ENCODE results near the gene MVK. TPM values are rescaled to one million over a fixed set of nuclear protein-coding genes. Genes with fewer than 3 reads are reported as not detected.

Gene MVK
- total RNA-seq, 2 experiments from 2014 or later = 16.9 to 17.1 TPM

- ChIA-PET POLR2A (no interaction called here), CTCF (no interaction called here)
These were observed 45.5 kb downstream of the MVK start for GRCh38 chr12:109619002-109619604.

- ChIA-PET CTCF (interaction anchor here (0.6 kb wide), 1 partner anchor 32 kb away, joined by 4 read pairs; no protein-coding TSS in a partner anchor), POLR2A (no interaction called here)
These were observed 47.7 kb downstream of the MVK start for GRCh38 chr12:109621211-109621694.

GRCh38 chr12:109621901-109622364 lies 48.3 kb downstream of the MVK start:
- CTCF ChIA-PET = interaction anchor here (0.6 kb wide), 1 partner anchor 32 kb away, joined by 4 read pairs; no protein-coding TSS in a partner anchor
- POLR2A ChIA-PET = no interaction called here

- POLR2A ChIA-PET = no interaction called here
- CTCF ChIA-PET = no interaction called here
These were observed 50.9 kb downstream of the MVK start for GRCh38 chr12:109624467-109624866.

- POLR2A ChIA-PET = no interaction called here
- CTCF ChIA-PET = no interaction called here
These were observed 51.6 kb downstream of the MVK start for GRCh38 chr12:109625131-109625559.

GRCh38 chr12:109625749-109626377 lies 52.3 kb downstream of the MVK start:
- ChIA-PET CTCF (no interaction called here), POLR2A (no interaction called here)

- POLR2A ChIA-PET = no interaction called here
- CTCF ChIA-PET = no interaction called here
These were observed 53.0 kb downstream of the MVK start for GRCh38 chr12:109626378-109627115.

GRCh38 chr12:109627633-109628032 lies 54.0 kb downstream of the MVK start:
- ChIA-PET POLR2A (no interaction called here), CTCF (interaction anchor here (1.0 kb wide), 1 partner anchor 30 kb away, joined by 3 read pairs; no protein-coding TSS in a partner anchor)

- ChIA-PET POLR2A (no interaction called here), CTCF (interaction anchor here (0.7 kb wide), 1 partner anchor 453 kb away, joined by 3 read pairs; no protein-coding TSS in a partner anchor)
These were observed 56.5 kb downstream of the MVK start for GRCh38 chr12:109630107-109630506.

GRCh38 chr12:109630815-109631214 lies 57.2 kb downstream of the MVK start:
- CTCF ChIA-PET = no interaction called here
- POLR2A ChIA-PET = no interaction called here

GRCh38 chr12:109631302-109631701 lies 57.7 kb downstream of the MVK start:
- POLR2A ChIA-PET = no interaction called here
- CTCF ChIA-PET = no interaction called here

GRCh38 chr12:109631751-109632150 lies 58.2 kb downstream of the MVK start:
- CTCF ChIA-PET = no interaction called here
- POLR2A ChIA-PET = no interaction called here

GRCh38 chr12:109632342-109632741 lies 58.7 kb downstream of the MVK start:
- CTCF ChIA-PET = no interaction called here
- POLR2A ChIA-PET = no interaction called here

- ChIA-PET POLR2A (no interaction called here), CTCF (no interaction called here)
These were observed 62.1 kb downstream of the MVK start for GRCh38 chr12:109635717-109636116.

GRCh38 chr12:109637348-109637747 lies 63.8 kb downstream of the MVK start:
- POLR2A ChIA-PET = no interaction called here
- CTCF ChIA-PET = no interaction called here

- ChIA-PET POLR2A (no interaction called here), CTCF (no interaction called here)
These were observed 64.4 kb downstream of the MVK start for GRCh38 chr12:109637996-109638395.

- ChIA-PET POLR2A (no interaction called here), CTCF (no interaction called here)
These were observed 65.1 kb downstream of the MVK start for GRCh38 chr12:109638735-109639134.

- POLR2A ChIA-PET = no interaction called here
- CTCF ChIA-PET = interaction anchor here (0.6 kb wide), 1 partner anchor 1190 kb away, joined by 3 read pairs; no protein-coding TSS in a partner anchor
These were observed 65.7 kb downstream of the MVK start for GRCh38 chr12:109639151-109639872.

GRCh38 chr12:109640961-109641360 lies 67.4 kb downstream of the MVK start:
- CTCF ChIA-PET = no interaction called here
- POLR2A ChIA-PET = no interaction called here

- ChIA-PET POLR2A (no interaction called here), CTCF (no interaction called here)
These were observed 67.8 kb downstream of the MVK start for GRCh38 chr12:109641422-109641821.

Data from activated CD8-positive, alpha-beta memory T cell treated with anti-CD3 and anti-CD28 coated beads for 36 hours (primary cell).